ENCODE measurements around the gene MLLT10.

GRCh38 chr10:21707498-21707897 lies 173.5 kb downstream of the MLLT10 start:
- TF ChIP-seq CTCF (IDR thresholded peaks at IDR 0.05; ENCODE audit: control extremely low read depth in 1 of 3, insufficient read depth in 1 of 3, low read depth in 1 of 3, low read length in 3 of 3) (no peak), ATF3 (IDR thresholded peaks at IDR 0.05; ENCODE audit: insufficient read depth, low read depth, low read length) (no peak), CEBPB (IDR thresholded peaks at IDR 0.05; ENCODE audit: low read depth, low read length) (no peak), EZH2 (IDR thresholded peaks at IDR 0.05; ENCODE audit: low read depth, low read length, severe bottlenecking) (no peak), YY1 (IDR thresholded peaks at IDR 0.05; ENCODE audit: low read depth, low read length) (no peak), RAD21 (IDR thresholded peaks at IDR 0.05 in 1 of 2, conservative IDR thresholded peaks at IDR 0.05 in 1 of 2; ENCODE audit: low read depth in 2 of 2, low read length in 2 of 2) (no peak), EP300 (IDR thresholded peaks at IDR 0.05; ENCODE audit: borderline replicate concordance in 1 of 2, low read depth in 2 of 2, low read length in 2 of 2) (no peak), CREB1 (IDR thresholded peaks at IDR 0.05) (no peak), SRF (IDR thresholded peaks at IDR 0.05; ENCODE audit: low read depth, low read length) (no peak), FOSL1 (IDR thresholded peaks at IDR 0.05; ENCODE audit: insufficient read depth, low read depth, low read length) (no peak), POLR2A (IDR thresholded peaks at IDR 0.05; ENCODE audit: control extremely low read depth in 1 of 2, low read depth in 2 of 2, low read length in 2 of 2) (no peak)
